NCI-H82 treated with DMSO at 0.1 percent for 48 hours (cell line): Measurements from ENCODE around the gene VASH2.
"Not testable (repeated sequence)": the region's sequence is repeated elsewhere in the genome, so short reads cannot be mapped to it uniquely, and the experiment has no call there.

ENCODE experiments used
- DNase-seq: peaks from one replicate; lab custom pipeline; 2025; ENCODE audit not compliant: unreplicated experiment; lab: John Stamatoyannopoulos, UW

Gene VASH2

DNA sequence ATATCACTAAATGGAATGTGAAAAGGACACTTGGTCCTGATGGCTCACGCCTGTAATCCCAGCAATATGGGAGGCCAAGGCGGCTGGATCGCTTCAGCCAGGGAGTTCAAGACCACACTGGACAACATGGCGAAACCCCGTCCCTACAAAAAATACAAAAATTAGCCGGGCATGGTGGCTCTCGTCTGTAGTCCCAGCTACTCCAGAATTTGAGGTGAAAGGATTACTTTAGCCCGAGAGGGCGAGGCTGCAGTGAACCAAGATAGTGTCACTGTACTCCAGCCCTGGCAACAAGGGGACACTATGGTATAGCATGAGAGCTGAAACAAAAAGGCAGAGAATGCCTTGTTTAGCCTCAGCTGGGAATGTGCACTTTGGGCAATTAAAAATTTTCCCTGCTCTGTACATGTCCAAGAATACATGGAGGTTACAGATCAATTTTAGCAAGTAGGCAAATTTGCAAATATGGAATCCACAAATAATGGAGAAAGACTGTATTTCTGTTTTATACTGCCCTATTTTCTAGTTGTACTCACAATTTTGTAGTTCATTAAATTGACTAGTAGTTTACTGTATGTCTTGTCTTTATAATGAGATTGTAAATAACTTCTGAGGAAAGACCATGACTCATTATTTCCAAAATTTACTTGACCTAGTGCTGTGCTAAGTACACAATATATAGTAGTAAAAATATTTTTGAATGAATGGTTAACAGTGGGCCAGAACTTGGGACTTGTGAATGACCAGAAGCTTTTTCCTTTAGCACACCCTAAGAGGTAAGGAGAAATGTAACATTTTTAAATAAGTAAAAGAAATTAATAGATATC, 67.3 kb downstream of the VASH2 start:
- DNase-seq: no peak

DNA sequence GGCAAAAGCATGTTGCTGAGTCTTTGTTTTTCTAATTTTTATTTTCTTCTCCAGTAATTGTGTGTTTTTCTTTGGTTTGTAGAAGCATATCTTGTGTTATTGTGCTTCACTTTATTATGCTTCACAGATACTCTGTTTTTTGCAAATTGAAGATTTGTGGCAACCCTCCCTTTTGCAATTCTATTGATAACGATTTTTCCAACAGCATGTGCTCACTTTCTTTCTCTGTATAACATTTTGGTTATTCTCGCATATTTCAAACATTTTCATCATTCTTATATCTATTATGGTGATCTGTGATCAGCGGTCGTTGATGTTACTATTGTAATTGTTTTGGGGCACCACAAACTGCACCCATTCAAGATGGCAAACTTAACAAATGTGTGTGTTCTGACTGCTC, 69.1 kb downstream of the VASH2 start:
- DNase-seq: no peak

DNA sequence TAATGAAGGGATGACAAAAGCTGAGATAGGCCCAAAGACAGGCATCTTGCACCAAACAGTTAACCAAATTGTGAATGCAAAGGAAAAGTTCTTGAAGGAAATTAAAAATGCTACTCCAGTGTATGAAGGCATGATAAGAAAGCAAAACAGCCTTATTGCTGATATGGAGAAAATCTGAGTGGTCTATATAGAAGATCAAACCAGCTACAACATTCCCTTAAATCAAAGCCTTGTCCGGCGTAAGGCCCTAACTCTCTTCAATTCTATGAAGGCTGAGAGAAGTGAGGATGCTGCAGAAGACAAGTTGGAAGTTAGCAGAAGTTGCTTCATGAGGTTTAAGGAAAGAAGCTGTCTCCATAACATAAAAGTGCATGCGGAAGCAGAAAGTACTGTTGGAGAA, 69.7 kb downstream of the VASH2 start:
- DNase-seq: no peak

DNA sequence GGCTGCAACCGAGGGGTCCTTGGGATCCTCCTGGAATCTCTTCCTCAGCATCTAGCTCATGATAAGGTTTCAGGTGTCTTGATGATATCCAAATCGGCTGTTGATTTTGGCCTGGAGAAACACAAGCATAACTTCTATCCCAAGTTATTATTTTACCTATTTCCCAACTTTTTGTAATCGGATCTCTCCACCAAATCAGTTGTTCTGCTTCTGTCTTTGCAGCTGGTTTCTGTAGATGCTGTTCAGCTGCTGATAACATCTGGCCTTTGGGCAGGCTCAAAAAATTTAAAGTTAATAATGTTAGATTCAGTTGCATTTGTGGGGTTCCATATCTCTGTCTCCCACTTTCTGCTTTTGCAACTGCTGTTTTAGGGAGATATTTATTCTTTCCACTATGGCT, 76.7 kb downstream of the VASH2 start:
- DNase-seq: not testable (repeated sequence)

DNA sequence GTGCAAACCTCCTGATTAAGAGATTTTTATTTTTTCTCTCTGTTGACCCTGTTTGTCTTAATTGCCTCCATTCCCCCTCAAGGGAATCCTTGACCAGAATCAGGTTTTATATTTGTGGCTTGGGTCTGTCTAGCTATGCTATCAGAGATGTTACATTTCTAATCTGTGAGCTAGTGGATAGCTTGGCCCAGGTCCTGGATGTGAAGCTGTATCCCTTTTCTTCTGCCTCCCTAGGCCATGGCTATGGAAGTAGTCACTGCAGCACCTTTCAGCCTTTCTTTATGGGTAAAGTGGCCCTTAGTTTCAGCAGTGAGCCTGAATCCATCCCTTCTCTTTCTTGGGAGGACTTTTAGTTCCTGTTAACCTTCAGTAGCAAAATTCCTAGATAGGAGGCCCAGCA, 82.3 kb downstream of the VASH2 start:
- no peak for DNase-seq

DNA sequence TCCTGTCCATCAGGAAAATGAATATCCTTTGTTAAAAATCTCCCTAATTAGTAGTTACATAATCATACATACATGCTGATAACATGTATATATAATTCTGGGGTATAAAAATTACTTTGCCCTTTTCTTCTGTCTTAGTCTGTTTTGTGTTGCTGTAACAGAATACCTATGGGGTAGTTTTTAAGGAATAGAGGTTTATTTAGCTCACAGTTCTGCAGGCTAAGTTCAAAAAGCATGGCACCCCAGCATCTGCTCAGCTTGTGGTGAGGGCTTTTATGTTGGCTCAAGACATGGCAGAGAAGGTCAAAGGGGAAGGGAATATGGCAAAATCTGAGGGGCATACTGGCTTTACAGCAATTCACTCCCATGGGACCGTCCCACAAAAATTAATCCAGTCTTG, 84.4 kb downstream of the VASH2 start:
- DNase-seq: no peak

DNA sequence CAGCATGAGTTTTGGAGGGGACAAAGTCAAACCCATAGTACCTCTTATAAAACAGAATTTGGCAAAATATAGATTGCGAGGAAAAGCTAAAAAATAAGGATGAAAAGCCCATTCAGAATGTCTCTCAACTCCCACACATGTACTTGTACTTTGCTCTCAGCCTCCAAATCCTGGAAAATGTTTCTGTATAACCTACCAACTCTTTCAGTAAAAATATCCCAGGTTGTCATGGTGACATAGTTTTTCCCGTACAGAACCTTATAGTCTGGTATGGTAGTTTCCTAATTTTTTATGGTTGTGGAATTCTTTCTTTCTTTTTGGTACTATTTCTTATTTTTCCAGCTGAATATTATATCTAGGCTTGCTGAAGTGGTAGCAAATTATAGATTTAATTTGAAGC, 85.2 kb downstream of the VASH2 start:
- DNase-seq: no peak
